Measurements from ENCODE around the gene MBD5.

GRCh38 chr2:148240838-148241237 lies 219.9 kb downstream of the MBD5 start:
- TF ChIP-seq CTCF (IDR thresholded peaks at IDR 0.05) (no peak), POLR2A (IDR thresholded peaks at IDR 0.05) (no peak)

Measured in stomach (tissue), 4 donors.